OCI-LY3 (cell line): ENCODE measurements around the gene B9D2.

Source experiments
- H2AFZ ChIP-seq: fragments of 200-600, 300-600 bp; shearing (Covaris generic); 2 replicates; pipeline ENCODE4 v1.6.0; 2014; ENCODE audit warnings: antibody characterized with exemption, low read depth, low read length
- H3K27ac ChIP-seq: fragments of 200-600, 300-600 bp; sonication (generic); 2 replicates; pipeline ENCODE4 v1.5.1; 2014; ENCODE audit warnings: mild to moderate bottlenecking, low read length, moderate library complexity, mixed read lengths
- H3K27me3 ChIP-seq: fragments of 200-600, 300-600 bp; sonication (generic); 2 replicates; pipeline ENCODE4 v1.6.1; 2014; ENCODE audit warnings: low read depth, low read length, mixed read lengths
- H3K36me3 ChIP-seq: fragments of 200-600, 300-600 bp; sonication (generic); replicated peaks from 2 replicates; pipeline ENCODE3; 2014; ENCODE audit warnings: low read depth, low read length, mixed read lengths
- H3K4me1 ChIP-seq: fragments of 300-600, 200-600 bp; sonication (generic); 2 replicates; pipeline ENCODE4 v1.6.1; 2014; ENCODE audit warnings: low read length, mixed read lengths
- H3K4me2 ChIP-seq: fragments of 200-600, 300-600 bp; sonication (generic); 2 replicates; pipeline ENCODE4 v1.6.1; 2014; ENCODE audit warnings: low read length, mixed read lengths
- H3K4me3 ChIP-seq: fragments of 300-600, 200-600 bp; sonication (generic); 2 replicates; pipeline ENCODE4 v1.5.1; 2014; ENCODE audit warnings: antibody characterized with exemption, mild to moderate bottlenecking, low read length, moderate library complexity
- H3K79me2 ChIP-seq: fragments of 300-600, 200-600 bp; shearing (Covaris generic); 2 replicates; pipeline ENCODE4 v1.6.1; 2014; ENCODE audit warnings: mild to moderate bottlenecking, low read length, mixed read lengths
- H3K9ac ChIP-seq: fragments of 300-600, 200-600 bp; shearing (Covaris generic); 2 replicates; pipeline ENCODE4 v1.6.0; 2014; ENCODE audit warnings: mild to moderate bottlenecking, low read length, moderate library complexity
- H3K9me3 ChIP-seq: fragments of 200-600, 300-600 bp; shearing (Covaris generic); 2 replicates; pipeline ENCODE4 v1.6.1; 2014; ENCODE audit warnings: low read length, mixed read lengths; ENCODE audit not compliant: insufficient read depth
- H4K20me1 ChIP-seq: fragments of 200-600, 300-600 bp; sonication (generic); 2 replicates; pipeline ENCODE4 v1.6.1; 2016; ENCODE audit warnings: low read length, mixed read lengths; ENCODE audit not compliant: insufficient read depth
- EZH2phosphoT487 ChIP-seq: fragments of 200-600 bp; shearing (Covaris generic); IDR thresholded peaks from 2 replicates; pipeline ENCODE4 v1.6.1; 2018; ENCODE audit warnings: antibody characterized with exemption, mixed run types, low read depth
- TF ChIP-seq, protein P1 (sequence below): fragments of 200-600, 300-600 bp; sonication (generic); IDR thresholded peaks from 2 replicates; pipeline ENCODE4 v1.5.1; 2014; ENCODE audit warnings: antibody characterized with exemption, low read length, low read depth

B9D2 gene

GRCh38 chr19:41357746-41358145 is 6.2 kb downstream of the B9D2 start:
- Histone ChIP-seq H3K4me1 (peaks cover 6% of the 10 kb centered on the region), H3K9ac (no peak overlapping the region), H4K20me1 (no peaks in the 10 kb centered on the region), H3K27me3 (no peaks in the 10 kb centered on the region), H2AFZ (no peak overlapping the region), H3K36me3 (no peaks in the 10 kb centered on the region), H3K4me2 (no peak overlapping the region), H3K9me3 (no peaks in the 10 kb centered on the region), H3K4me3 (no peak overlapping the region), H3K27ac (no peak overlapping the region), H3K79me2 (peaks cover 10% of the 10 kb centered on the region)
- TF ChIP-seq, protein P1, sequence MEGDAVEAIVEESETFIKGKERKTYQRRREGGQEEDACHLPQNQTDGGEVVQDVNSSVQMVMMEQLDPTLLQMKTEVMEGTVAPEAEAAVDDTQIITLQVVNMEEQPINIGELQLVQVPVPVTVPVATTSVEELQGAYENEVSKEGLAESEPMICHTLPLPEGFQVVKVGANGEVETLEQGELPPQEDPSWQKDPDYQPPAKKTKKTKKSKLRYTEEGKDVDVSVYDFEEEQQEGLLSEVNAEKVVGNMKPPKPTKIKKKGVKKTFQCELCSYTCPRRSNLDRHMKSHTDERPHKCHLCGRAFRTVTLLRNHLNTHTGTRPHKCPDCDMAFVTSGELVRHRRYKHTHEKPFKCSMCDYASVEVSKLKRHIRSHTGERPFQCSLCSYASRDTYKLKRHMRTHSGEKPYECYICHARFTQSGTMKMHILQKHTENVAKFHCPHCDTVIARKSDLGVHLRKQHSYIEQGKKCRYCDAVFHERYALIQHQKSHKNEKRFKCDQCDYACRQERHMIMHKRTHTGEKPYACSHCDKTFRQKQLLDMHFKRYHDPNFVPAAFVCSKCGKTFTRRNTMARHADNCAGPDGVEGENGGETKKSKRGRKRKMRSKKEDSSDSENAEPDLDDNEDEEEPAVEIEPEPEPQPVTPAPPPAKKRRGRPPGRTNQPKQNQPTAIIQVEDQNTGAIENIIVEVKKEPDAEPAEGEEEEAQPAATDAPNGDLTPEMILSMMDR, result no peak
- TF ChIP-seq EZH2phosphoT487, result no peak

DNA sequence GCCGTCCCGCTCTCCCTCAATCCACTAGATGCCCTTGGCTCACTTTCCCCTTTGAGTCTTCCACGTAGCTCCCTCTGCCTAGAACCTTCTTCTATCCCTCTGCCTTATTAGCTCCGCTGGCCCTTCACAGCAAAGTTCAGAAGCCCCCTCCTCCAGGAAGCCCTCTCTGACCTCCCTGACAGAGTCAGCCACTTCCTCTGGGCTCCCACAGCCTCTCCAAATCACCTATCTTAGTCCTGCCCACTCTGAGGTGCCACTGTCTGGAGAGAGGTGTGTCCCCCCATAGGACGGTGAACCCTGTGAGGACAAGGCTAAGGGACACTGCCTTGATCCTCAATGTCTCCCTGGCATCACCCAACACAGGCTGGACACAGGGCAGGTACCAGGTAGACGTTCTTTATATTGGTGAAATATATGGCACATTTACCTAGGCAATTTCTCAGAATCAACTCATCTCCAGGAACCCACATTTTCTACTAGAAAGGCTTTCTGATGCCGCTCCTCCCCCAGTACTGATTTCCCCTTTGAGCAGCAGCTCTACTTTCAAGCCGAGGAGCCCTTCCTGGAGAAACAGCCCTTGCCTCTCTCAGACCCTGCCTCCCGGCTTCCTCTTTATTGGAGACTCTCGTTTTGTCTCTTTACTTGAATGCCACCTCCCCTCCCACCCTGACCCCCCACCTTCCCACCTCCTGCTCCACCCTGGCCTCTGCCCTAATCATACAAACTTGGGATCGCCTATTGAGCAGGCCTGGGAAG is 6.8 kb downstream of the B9D2 start:
- no peaks in the 10 kb centered on the region; the same call in 1 of the 2 replicates for H4K20me1 ChIP-seq
- H3K4me3 ChIP-seq, result no peak overlapping the region
- peaks cover 6% of the 10 kb centered on the region for H3K4me1 ChIP-seq
- no peaks in the 10 kb centered on the region for H3K27me3 ChIP-seq
- peaks cover 15% of the 10 kb centered on the region for H3K79me2 ChIP-seq
- H3K27ac ChIP-seq, result no peak overlapping the region
- H3K36me3 ChIP-seq, result peaks cover under 1% of the 10 kb centered on the region
- H3K9ac ChIP-seq, result no peak overlapping the region
- TF ChIP-seq EZH2phosphoT487, result no peak
- TF ChIP-seq, protein P1, result no peak
- H2AFZ ChIP-seq, result no peak overlapping the region
- no peak overlapping the region for H3K4me2 ChIP-seq
- H3K9me3 ChIP-seq, result no peaks in the 10 kb centered on the region

- TF ChIP-seq EZH2phosphoT487, result no peak
- TF ChIP-seq, protein P1, result no peak
These were observed 8.1 kb downstream of the B9D2 start for GRCh38 chr19:41355802-41356201.

GRCh38 chr19:41355035-41355434 is 8.9 kb downstream of the B9D2 start:
- TF ChIP-seq, protein P1, result no peak
- H3K36me3 ChIP-seq, result peaks cover 8% of the 10 kb centered on the region
- no peak overlapping the region for H3K9ac ChIP-seq
- H2AFZ ChIP-seq, result no peak overlapping the region
- peaks cover 14% of the 10 kb centered on the region for H3K4me1 ChIP-seq
- H4K20me1 ChIP-seq, result peaks cover 12% of the 10 kb centered on the region
- no peak overlapping the region for H3K27ac ChIP-seq
- H3K27me3 ChIP-seq, result no peaks in the 10 kb centered on the region
- H3K4me2 ChIP-seq, result no peak overlapping the region
- peaks cover 37% of the 10 kb centered on the region for H3K79me2 ChIP-seq
- no peaks in the 10 kb centered on the region for H3K9me3 ChIP-seq
- no peak overlapping the region for H3K4me3 ChIP-seq

More at GRCh38 chr19:41355802-41356201, 8.1 kb downstream of the B9D2 start:
- H3K27me3 ChIP-seq, result no peaks in the 10 kb centered on the region
- H4K20me1 ChIP-seq, result peaks cover 5% of the 10 kb centered on the region
- H3K36me3 ChIP-seq, result peaks cover 7% of the 10 kb centered on the region
- H3K4me2 ChIP-seq, result no peak overlapping the region
- no peaks in the 10 kb centered on the region for H3K9me3 ChIP-seq
- no peak overlapping the region for H3K27ac ChIP-seq
- H3K4me1 ChIP-seq, result peaks cover 10% of the 10 kb centered on the region
- H3K79me2 ChIP-seq, result peaks cover 29% of the 10 kb centered on the region
- H2AFZ ChIP-seq, result no peak overlapping the region
- H3K4me3 ChIP-seq, result no peak overlapping the region
- H3K9ac ChIP-seq, result no peak overlapping the region
